Measurements from ENCODE around the gene KCNAB1. TPM values are rescaled to one million over a fixed set of nuclear protein-coding genes. Genes with fewer than 3 reads are reported as not detected.

Gene KCNAB1
- total and polyA plus RNA-seq, 10 of the 15 experiments (the other 5 are each of a cell fraction or from before 2014, with no cell fraction given): 0.11 to 0.69 (median 0.43) TPM; not detected in 6

DNA sequence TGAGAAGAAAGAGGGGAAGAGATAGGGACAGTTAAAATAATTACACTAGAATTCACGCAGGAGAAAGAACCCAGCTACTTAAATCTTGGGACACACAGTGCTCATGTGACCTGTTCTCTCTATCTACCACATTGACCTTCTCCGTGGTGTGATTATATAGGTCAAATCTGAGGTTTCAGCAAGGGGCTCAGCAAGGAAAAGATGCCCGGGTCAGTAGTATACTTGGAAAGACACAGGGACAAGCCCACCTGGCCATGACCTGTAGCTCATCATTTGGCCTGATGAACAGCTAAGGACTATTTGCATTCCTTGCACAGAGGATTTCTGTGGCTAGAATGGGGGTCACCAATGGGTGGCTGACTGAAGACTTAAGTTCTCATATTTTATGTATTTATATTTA is 362.6 kb downstream of the KCNAB1 start (continued):
- TF ChIP-seq EGR1 (IDR thresholded peaks at IDR 0.05; ENCODE audit: borderline replicate concordance in 1 of 2, low read depth in 2 of 2, low read length in 2 of 2): no peak
- TF ChIP-seq ZNF217 (IDR thresholded peaks at IDR 0.05): no peak
- no peak for TF ChIP-seq KLF5 (IDR thresholded peaks at IDR 0.05; ENCODE audit: partially characterized antibody)
- TF ChIP-seq RELA (IDR thresholded peaks at IDR 0.05; ENCODE audit: borderline replicate concordance, partially characterized antibody): no peak
- TF ChIP-seq, protein P1, sequence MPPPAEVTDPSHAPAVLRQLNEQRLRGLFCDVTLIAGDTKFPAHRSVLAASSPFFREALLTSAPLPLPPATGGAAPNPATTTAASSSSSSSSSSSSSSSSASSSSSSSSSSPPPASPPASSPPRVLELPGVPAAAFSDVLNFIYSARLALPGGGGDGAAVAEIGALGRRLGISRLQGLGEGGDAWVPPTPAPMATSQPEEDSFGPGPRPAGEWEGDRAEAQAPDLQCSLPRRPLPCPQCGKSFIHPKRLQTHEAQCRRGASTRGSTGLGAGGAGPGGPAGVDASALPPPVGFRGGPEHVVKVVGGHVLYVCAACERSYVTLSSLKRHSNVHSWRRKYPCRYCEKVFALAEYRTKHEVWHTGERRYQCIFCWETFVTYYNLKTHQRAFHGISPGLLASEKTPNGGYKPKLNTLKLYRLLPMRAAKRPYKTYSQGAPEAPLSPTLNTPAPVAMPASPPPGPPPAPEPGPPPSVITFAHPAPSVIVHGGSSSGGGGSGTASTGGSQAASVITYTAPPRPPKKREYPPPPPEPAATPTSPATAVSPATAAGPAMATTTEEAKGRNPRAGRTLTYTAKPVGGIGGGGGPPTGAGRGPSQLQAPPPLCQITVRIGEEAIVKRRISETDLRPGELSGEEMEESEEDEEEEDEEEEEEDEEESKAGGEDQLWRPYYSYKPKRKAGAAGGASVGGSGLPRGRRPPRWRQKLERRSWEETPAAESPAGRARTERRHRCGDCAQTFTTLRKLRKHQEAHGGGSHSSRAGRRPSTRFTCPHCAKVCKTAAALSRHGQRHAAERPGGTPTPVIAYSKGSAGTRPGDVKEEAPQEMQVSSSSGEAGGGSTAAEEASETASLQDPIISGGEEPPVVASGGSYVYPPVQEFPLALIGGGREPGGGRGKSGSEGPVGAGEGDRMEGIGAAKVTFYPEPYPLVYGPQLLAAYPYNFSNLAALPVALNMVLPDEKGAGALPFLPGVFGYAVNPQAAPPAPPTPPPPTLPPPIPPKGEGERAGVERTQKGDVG (CRISPR knock-in tag; IDR thresholded peaks at IDR 0.05): no peak
- TF ChIP-seq NR2C2 (IDR thresholded peaks at IDR 0.05; ENCODE audit: borderline replicate concordance, control insufficient read depth, insufficient read length, low read depth): no peak
- TF ChIP-seq, protein P2, sequence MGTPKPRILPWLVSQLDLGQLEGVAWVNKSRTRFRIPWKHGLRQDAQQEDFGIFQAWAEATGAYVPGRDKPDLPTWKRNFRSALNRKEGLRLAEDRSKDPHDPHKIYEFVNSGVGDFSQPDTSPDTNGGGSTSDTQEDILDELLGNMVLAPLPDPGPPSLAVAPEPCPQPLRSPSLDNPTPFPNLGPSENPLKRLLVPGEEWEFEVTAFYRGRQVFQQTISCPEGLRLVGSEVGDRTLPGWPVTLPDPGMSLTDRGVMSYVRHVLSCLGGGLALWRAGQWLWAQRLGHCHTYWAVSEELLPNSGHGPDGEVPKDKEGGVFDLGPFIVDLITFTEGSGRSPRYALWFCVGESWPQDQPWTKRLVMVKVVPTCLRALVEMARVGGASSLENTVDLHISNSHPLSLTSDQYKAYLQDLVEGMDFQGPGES (IDR thresholded peaks at IDR 0.05): no peak
- TF ChIP-seq, protein P3, sequence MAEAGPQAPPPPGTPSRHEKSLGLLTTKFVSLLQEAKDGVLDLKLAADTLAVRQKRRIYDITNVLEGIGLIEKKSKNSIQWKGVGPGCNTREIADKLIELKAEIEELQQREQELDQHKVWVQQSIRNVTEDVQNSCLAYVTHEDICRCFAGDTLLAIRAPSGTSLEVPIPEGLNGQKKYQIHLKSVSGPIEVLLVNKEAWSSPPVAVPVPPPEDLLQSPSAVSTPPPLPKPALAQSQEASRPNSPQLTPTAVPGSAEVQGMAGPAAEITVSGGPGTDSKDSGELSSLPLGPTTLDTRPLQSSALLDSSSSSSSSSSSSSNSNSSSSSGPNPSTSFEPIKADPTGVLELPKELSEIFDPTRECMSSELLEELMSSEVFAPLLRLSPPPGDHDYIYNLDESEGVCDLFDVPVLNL (IDR thresholded peaks at IDR 0.05; ENCODE audit: low read depth, low read length): no peak
- TF ChIP-seq ZZZ3 (IDR thresholded peaks at IDR 0.05; ENCODE audit: control insufficient read depth, insufficient read length, low read depth): no peak
- no peak for TF ChIP-seq IKZF1 (conservative IDR thresholded peaks at IDR 0.05)
- TF ChIP-seq, protein P4, sequence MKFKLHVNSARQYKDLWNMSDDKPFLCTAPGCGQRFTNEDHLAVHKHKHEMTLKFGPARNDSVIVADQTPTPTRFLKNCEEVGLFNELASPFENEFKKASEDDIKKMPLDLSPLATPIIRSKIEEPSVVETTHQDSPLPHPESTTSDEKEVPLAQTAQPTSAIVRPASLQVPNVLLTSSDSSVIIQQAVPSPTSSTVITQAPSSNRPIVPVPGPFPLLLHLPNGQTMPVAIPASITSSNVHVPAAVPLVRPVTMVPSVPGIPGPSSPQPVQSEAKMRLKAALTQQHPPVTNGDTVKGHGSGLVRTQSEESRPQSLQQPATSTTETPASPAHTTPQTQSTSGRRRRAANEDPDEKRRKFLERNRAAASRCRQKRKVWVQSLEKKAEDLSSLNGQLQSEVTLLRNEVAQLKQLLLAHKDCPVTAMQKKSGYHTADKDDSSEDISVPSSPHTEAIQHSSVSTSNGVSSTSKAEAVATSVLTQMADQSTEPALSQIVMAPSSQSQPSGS (IDR thresholded peaks at IDR 0.05; ENCODE audit: low read length): no peak
